Stomach (tissue), 4 donors: ENCODE data around the gene BRSK2.

Experiments used
- EP300 ChIP-seq: sonication (generic); formaldehyde crosslinking; IDR thresholded peaks from one replicate; pipeline ENCODE4 v1.6.1; 2017; ENCODE audit warnings: antibody characterized with exemption
- POLR2A ChIP-seq, 4 donors: fragments of 450-650 bp; IDR thresholded peaks; one replicate each; pipeline ENCODE4 v1.6.1; 2016; ENCODE audit warnings: antibody characterized with exemption in 4 of 4, control low read depth in 2 of 4, mild to moderate bottlenecking in 1 of 4, moderate library complexity in 1 of 4
- TF ChIP-seq, protein P1 (sequence below), 7 experiments: fragments of 450-650 bp in 4 of 7; fragments of 200-600 bp in 3 of 7; sonication (generic) in 3 of 7; IDR thresholded peaks; one replicate each; pipeline ENCODE4 v1.5.1; 2016 to 2019; ENCODE audit warnings: antibody characterized with exemption in 7 of 7, control low read depth in 2 of 7, mild to moderate bottlenecking in 1 of 7

DNA sequence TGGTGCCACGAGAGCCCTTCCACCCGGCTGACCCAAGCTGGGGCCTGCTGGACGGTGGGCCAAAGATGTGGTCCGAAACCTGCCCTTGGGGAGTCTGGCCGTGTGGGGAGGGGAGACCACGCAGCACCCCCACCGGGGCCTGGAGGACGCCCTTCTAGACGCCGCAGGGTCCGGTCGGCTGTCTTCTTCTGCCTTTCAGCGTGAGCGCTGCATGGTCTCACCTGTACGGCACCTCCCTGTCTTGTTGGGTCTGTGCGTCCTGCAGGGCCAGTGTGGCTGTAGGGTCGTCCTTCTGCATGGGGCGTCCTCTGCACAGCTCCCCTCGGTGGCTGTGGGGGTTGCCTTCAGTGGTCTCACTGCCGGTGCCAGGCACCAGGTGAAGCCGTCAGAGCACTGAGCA is 2.8 kb downstream of the BRSK2 start:
- TF ChIP-seq, protein P1, sequence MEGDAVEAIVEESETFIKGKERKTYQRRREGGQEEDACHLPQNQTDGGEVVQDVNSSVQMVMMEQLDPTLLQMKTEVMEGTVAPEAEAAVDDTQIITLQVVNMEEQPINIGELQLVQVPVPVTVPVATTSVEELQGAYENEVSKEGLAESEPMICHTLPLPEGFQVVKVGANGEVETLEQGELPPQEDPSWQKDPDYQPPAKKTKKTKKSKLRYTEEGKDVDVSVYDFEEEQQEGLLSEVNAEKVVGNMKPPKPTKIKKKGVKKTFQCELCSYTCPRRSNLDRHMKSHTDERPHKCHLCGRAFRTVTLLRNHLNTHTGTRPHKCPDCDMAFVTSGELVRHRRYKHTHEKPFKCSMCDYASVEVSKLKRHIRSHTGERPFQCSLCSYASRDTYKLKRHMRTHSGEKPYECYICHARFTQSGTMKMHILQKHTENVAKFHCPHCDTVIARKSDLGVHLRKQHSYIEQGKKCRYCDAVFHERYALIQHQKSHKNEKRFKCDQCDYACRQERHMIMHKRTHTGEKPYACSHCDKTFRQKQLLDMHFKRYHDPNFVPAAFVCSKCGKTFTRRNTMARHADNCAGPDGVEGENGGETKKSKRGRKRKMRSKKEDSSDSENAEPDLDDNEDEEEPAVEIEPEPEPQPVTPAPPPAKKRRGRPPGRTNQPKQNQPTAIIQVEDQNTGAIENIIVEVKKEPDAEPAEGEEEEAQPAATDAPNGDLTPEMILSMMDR (IDR thresholded peaks at IDR 0.05): no peak
- TF ChIP-seq EP300 (no peak), POLR2A (IDR thresholded peaks at IDR 0.05) (no peak)
